ENCODE measurements around the gene CCNF.
A peak's percentile ranks its signal among the peaks of the same experiment; 100 is the strongest.
"Not testable (repeated sequence)": the region's sequence is repeated elsewhere in the genome, so short reads cannot be mapped to it uniquely, and the experiment has no call there.

Gene CCNF

GRCh38 chr16:2438121-2438520, 8.9 kb downstream of the CCNF start:
- Histone ChIP-seq H3K4me1 (ENCODE audit: insufficient read depth, low read length) (peaks cover 1% of the 10 kb centered on the region; the same call in 1 of the 2 replicates), H2AFZ (ENCODE audit: low read depth, low read length) (no peak overlapping the region), H3K36me3 (ENCODE audit: insufficient read depth, low read length) (peaks cover 79% of the 10 kb centered on the region), H3K9me3 (ENCODE audit: insufficient read depth, low read length, severe bottlenecking) (no peaks in the 10 kb centered on the region), H3K4me2 (ENCODE audit: insufficient read depth, low read length) (no peak overlapping the region), H3K4me3 (ENCODE audit: low read depth in 1 of 2, low read length in 2 of 2) (no peak overlapping the region), H3K27ac (ENCODE audit: low read length) (no peak overlapping the region), H3K79me2 (ENCODE audit: insufficient read depth, low read length) (peaks cover 30% of the 10 kb centered on the region), H3K9ac (ENCODE audit: low read depth, low read length) (no peak overlapping the region), H3K27me3 (ENCODE audit: insufficient read depth, low read length, poor library complexity) (no peaks in the 10 kb centered on the region), H4K20me1 (ENCODE audit: insufficient read depth, low read length) (peaks cover 37% of the 10 kb centered on the region)
- no peak for DNase-seq
- ATAC-seq (ENCODE audit: insufficient read depth, low read depth) = no peak
- TF ChIP-seq EZH2 (IDR thresholded peaks at IDR 0.05; ENCODE audit: borderline replicate concordance, low read depth, low read length, severe bottlenecking) (no peak), CTCF (IDR thresholded peaks at IDR 0.05; ENCODE audit: borderline replicate concordance, extremely low read depth, low read length, poor library complexity, severe bottlenecking) (no peak)

- Histone ChIP-seq H3K9ac (ENCODE audit: low read depth, low read length) (no peak overlapping the region), H3K27ac (ENCODE audit: low read length) (no peak overlapping the region), H3K9me3 (ENCODE audit: insufficient read depth, low read length, severe bottlenecking) (no peaks in the 10 kb centered on the region), H3K4me3 (ENCODE audit: low read depth in 1 of 2, low read length in 2 of 2) (no peak overlapping the region), H3K4me2 (ENCODE audit: insufficient read depth, low read length) (no peak overlapping the region), H3K27me3 (ENCODE audit: insufficient read depth, low read length, poor library complexity) (no peaks in the 10 kb centered on the region), H3K4me1 (ENCODE audit: insufficient read depth, low read length) (no peaks in the 10 kb centered on the region; the same call in 1 of the 2 replicates), H3K36me3 (ENCODE audit: insufficient read depth, low read length) (peaks cover 80% of the 10 kb centered on the region), H3K79me2 (ENCODE audit: insufficient read depth, low read length) (peaks cover 25% of the 10 kb centered on the region), H2AFZ (ENCODE audit: low read depth, low read length) (no peak overlapping the region), H4K20me1 (ENCODE audit: insufficient read depth, low read length) (peaks cover 38% of the 10 kb centered on the region)
- DNase-seq (no peak), ATAC-seq (ENCODE audit: insufficient read depth, low read depth) (no peak)
- TF ChIP-seq EZH2 (IDR thresholded peaks at IDR 0.05; ENCODE audit: borderline replicate concordance, low read depth, low read length, severe bottlenecking) (no peak), CTCF (IDR thresholded peaks at IDR 0.05; ENCODE audit: borderline replicate concordance, extremely low read depth, low read length, poor library complexity, severe bottlenecking) (no peak)
These were observed 10.4 kb downstream of the CCNF start for GRCh38 chr16:2439598-2439997.

GRCh38 chr16:2441143-2441804, 12.0 kb downstream of the CCNF start:
- Histone ChIP-seq H4K20me1 (ENCODE audit: insufficient read depth, low read length) (peaks cover 38% of the 10 kb centered on the region), H3K36me3 (ENCODE audit: insufficient read depth, low read length) (peaks cover 83% of the 10 kb centered on the region), H3K79me2 (ENCODE audit: insufficient read depth, low read length) (peaks cover 29% of the 10 kb centered on the region)
- not testable (repeated sequence) for H2AFZ ChIP-seq (ENCODE audit: low read depth, low read length); H3K27me3 ChIP-seq (ENCODE audit: insufficient read depth, low read length, poor library complexity); H3K4me2 ChIP-seq (ENCODE audit: insufficient read depth, low read length); H3K4me1 ChIP-seq (ENCODE audit: insufficient read depth, low read length); H3K4me3 ChIP-seq (ENCODE audit: low read depth in 1 of 2, low read length in 2 of 2); H3K27ac ChIP-seq (ENCODE audit: low read length); H3K9me3 ChIP-seq (ENCODE audit: insufficient read depth, low read length, severe bottlenecking); DNase-seq; H3K9ac ChIP-seq (ENCODE audit: low read depth, low read length)
- ATAC-seq (ENCODE audit: insufficient read depth, low read depth) = peak; percentile 15; the same call in 1 of the 3 replicates

GRCh38 chr16:2443555-2443954, 14.3 kb downstream of the CCNF start:
- Histone ChIP-seq H4K20me1 (ENCODE audit: insufficient read depth, low read length) (peaks cover 39% of the 10 kb centered on the region), H3K36me3 (ENCODE audit: insufficient read depth, low read length) (peaks cover 83% of the 10 kb centered on the region)
- DNase-seq = no peak

More at GRCh38 chr16:2443555-2443954, 14.3 kb downstream of the CCNF start:
- no peak overlapping the region for H3K4me3 ChIP-seq (ENCODE audit: low read depth in 1 of 2, low read length in 2 of 2)
- no peak for ATAC-seq (ENCODE audit: insufficient read depth, low read depth)
- no peak overlapping the region for H2AFZ ChIP-seq (ENCODE audit: low read depth, low read length)
- no peak for TF ChIP-seq EZH2 (IDR thresholded peaks at IDR 0.05; ENCODE audit: borderline replicate concordance, low read depth, low read length, severe bottlenecking)
- H3K4me2 ChIP-seq (ENCODE audit: insufficient read depth, low read length) = no peak overlapping the region
- H3K4me1 ChIP-seq (ENCODE audit: insufficient read depth, low read length) = no peaks in the 10 kb centered on the region
- no peak overlapping the region for H3K27ac ChIP-seq (ENCODE audit: low read length)
- no peaks in the 10 kb centered on the region for H3K9me3 ChIP-seq (ENCODE audit: insufficient read depth, low read length, severe bottlenecking)
- no peaks in the 10 kb centered on the region for H3K27me3 ChIP-seq (ENCODE audit: insufficient read depth, low read length, poor library complexity)
- no peak overlapping the region for H3K9ac ChIP-seq (ENCODE audit: low read depth, low read length)
- peaks cover 30% of the 10 kb centered on the region for H3K79me2 ChIP-seq (ENCODE audit: insufficient read depth, low read length)

All from DND-41 (cell line).